HepG2 (cell line): Measurements from ENCODE around the gene KLF18. TPM values are rescaled to one million over a fixed set of nuclear protein-coding genes. Genes with fewer than 3 reads are reported as not detected.

Source experiments
- ATAC-seq: fragments of 200-7000 bp; cut with Tn5 transposase; 3 replicates; pipeline ENCODE4 v1.9.1; 2020; ENCODE audit warnings: mild to moderate bottlenecking, moderate library complexity
- BruUV-seq: library from RNA; stranded (reverse); fragments of 400-500 nt; replicated peaks from 2 replicates; lab custom pipeline; 2021; lab: Mats Ljungman, UMichigan
- CTCF ChIA-PET: fragments of 300-600 bp; formaldehyde crosslinking; extraction: SDS; loops from one replicate; lab custom pipeline; 2021; ENCODE audit warnings: low total read pairs, inconsistent platforms, low intra/inter-chr PET ratio; lab: Yijun Ruan, JAX
- POLR2A ChIA-PET: fragments of 350-600 bp; sonication (Branson Sonifier 250); formaldehyde crosslinking; loops from one replicate; lab custom pipeline; 2020; ENCODE audit warnings: antibody characterized with exemption, inconsistent platforms; lab: Yijun Ruan, JAX
- DNase-seq: peaks from one replicate; pipeline ENCODE4 v3.0.0-alpha.2; 2015; ENCODE audit warnings: low spot score
- FAIRE-seq: peaks from 3 replicates; lab custom pipeline; 2011; peaks lifted over from hg19 to GRCh38; lab: Jason Lieb, UNC
- H2AFZ ChIP-seq: one replicate; pipeline ENCODE4 v1.6.1; 2011; ENCODE audit warnings: low read length, inconsistent platforms
- H3K27ac ChIP-seq: fragments of 300-600 bp; 3 replicates; pipeline ENCODE4 v1.8.0; 2011; ENCODE audit warnings: mixed run types, mild to moderate bottlenecking, mixed read lengths, low read length, inconsistent platforms; ENCODE audit not compliant: insufficient read depth; ENCODE audit errors: extremely low read length
- H3K27me3 ChIP-seq, 2 experiments: fragments of 200-600 bp in 1 of 2; 2 replicates in 1 of 2; 3 replicates in 1 of 2; pipeline versions ENCODE4 v1.6.0 to v1.8.0; 2011; ENCODE audit warnings: low read length in 2 of 2, mild to moderate bottlenecking in 2 of 2, moderate library complexity in 2 of 2, inconsistent platforms in 1 of 2; ENCODE audit not compliant: insufficient read depth in 2 of 2, control insufficient read depth in 1 of 2
- H3K36me3 ChIP-seq, 2 experiments: fragments of 200-600 bp in 1 of 2; replicated peaks in 1 of 2; 2 replicates in 1 of 2; 3 replicates in 1 of 2; pipeline versions ENCODE4 v1.5.1 to v1.8.0; 2011; ENCODE audit warnings: low read length in 2 of 2, inconsistent platforms in 1 of 2; ENCODE audit not compliant: insufficient read depth in 2 of 2, control insufficient read depth in 1 of 2
- H3K4me1 ChIP-seq: 2 replicates; pipeline ENCODE4 v1.5.1; 2012; ENCODE audit warnings: low read length, inconsistent platforms; ENCODE audit not compliant: insufficient read depth
- H3K4me2 ChIP-seq: 2 replicates; pipeline ENCODE4 v1.6.0; 2011; ENCODE audit warnings: low read depth, low read length, inconsistent platforms
- H3K4me3 ChIP-seq, 3 experiments: fragments of 200-600 bp in 1 of 3; sonication (generic), shearing (Covaris generic) in 1 of 3; replicated peaks in 1 of 3; 2 replicates each; pipeline ENCODE4 v1.5.1; 2011 to 2016; ENCODE audit warnings: low read length in 3 of 3, inconsistent platforms in 2 of 3, low read depth in 2 of 3, mild to moderate bottlenecking in 2 of 3, control low read depth in 1 of 3, mixed read lengths in 1 of 3; ENCODE audit not compliant: insufficient read depth in 1 of 3
- H3K79me2 ChIP-seq: one replicate; pipeline ENCODE4 v1.6.1; 2011; ENCODE audit warnings: low read length, inconsistent platforms; ENCODE audit not compliant: insufficient read depth
- H3K9ac ChIP-seq: 2 replicates; pipeline ENCODE4 v1.6.0; 2011; ENCODE audit warnings: mild to moderate bottlenecking, low read depth, low read length, inconsistent platforms; ENCODE audit not compliant: insufficient read depth
- H3K9me3 ChIP-seq: 2 replicates; pipeline ENCODE4 v1.5.1; 2012; ENCODE audit warnings: mild to moderate bottlenecking, low read length
- H4K20me1 ChIP-seq: 2 replicates; pipeline ENCODE4 v1.6.0; 2011; ENCODE audit warnings: inconsistent platforms, mild to moderate bottlenecking, low read length, moderate library complexity; ENCODE audit not compliant: insufficient read depth
- ATF7 ChIP-seq, 2 experiments: fragments of 450-650 bp in 1 of 2; sonication (generic) in 1 of 2; formaldehyde crosslinking in 1 of 2; IDR thresholded peaks; 2 replicates each; pipeline versions ENCODE4 v1.4.0 to v1.6.1; 2016 to 2020; ENCODE audit warnings: antibody characterized with exemption in 1 of 2, mild to moderate bottlenecking in 1 of 2, missing genetic modification reagents in 1 of 2
- BHLHE40 ChIP-seq: IDR thresholded peaks from 2 replicates; pipeline ENCODE4 v1.6.1; 2011; ENCODE audit warnings: low read length, improper control_type of control experiment
- MIER2 ChIP-seq: IDR thresholded peaks from 2 replicates; pipeline ENCODE4 v1.6.1; 2016; ENCODE audit warnings: missing biosample characterization, missing genetic modification reagents
- NR2F2 ChIP-seq: IDR thresholded peaks from 2 replicates; pipeline ENCODE4 v1.6.1; 2012; ENCODE audit warnings: low read depth, inconsistent platforms, borderline replicate concordance
- SALL2 ChIP-seq: sonication (generic); formaldehyde crosslinking; IDR thresholded peaks from 2 replicates; pipeline ENCODE4 v1.8.1; 2023; ENCODE audit warnings: mild to moderate bottlenecking, missing genetic modification reagents, inconsistent platforms
- TCF7 ChIP-seq: sonication (generic); IDR thresholded peaks from 2 replicates; pipeline ENCODE4 v1.6.1; 2016; ENCODE audit warnings: antibody characterized with exemption, low read depth
- ZBTB39 ChIP-seq: sonication (generic); formaldehyde crosslinking; IDR thresholded peaks from 2 replicates; pipeline ENCODE4 v1.5.0; 2020; ENCODE audit warnings: missing genetic modification reagents
- ZFP37 ChIP-seq: sonication (generic); formaldehyde crosslinking; IDR thresholded peaks from 2 replicates; pipeline ENCODE4 v1.4.0; 2020; ENCODE audit warnings: missing genetic modification reagents, borderline replicate concordance
- ZNF549 ChIP-seq: sonication (generic); formaldehyde crosslinking; IDR thresholded peaks from 2 replicates; pipeline ENCODE4 v1.5.0; 2020; ENCODE audit warnings: missing genetic modification reagents
- ZNF552 ChIP-seq: sonication (generic); formaldehyde crosslinking; IDR thresholded peaks from 2 replicates; pipeline ENCODE4 v1.9.0; 2022; ENCODE audit warnings: missing genetic modification reagents, mild to moderate bottlenecking, borderline replicate concordance
- WGBS: methylation state at CpG from one replicate; pipeline ENCODE4 v1.1.6; 2017; ENCODE audit warnings: low lambda C conversion rate; 5-methylcytosine and 5-hydroxymethylcytosine counted together
- in situ Hi-C: cut with HindIII; loops from 2 replicates; pipeline ENCODE4 v1.10.0; 2017; ENCODE audit warnings: low pct_unique_long_range_greater_than_20kb; ENCODE audit not compliant: extremely low pct_ligation_motif_present
- intact Hi-C: fragments of 100-400 bp; cut with micrococcal nuclease; formaldehyde crosslinking; loops from one replicate; pipeline ENCODE4 v1.10.0; 2022; ENCODE audit not compliant: unreplicated experiment
- polyA plus RNA-seq, 8 experiments: library from polyadenylated mRNA; depleted of rRNA in 3 of 8; stranded (reverse) in 7 of 8; unstranded in 1 of 8; fragments of >200 nt; fragmentation: Illumina TruSeq in 4 of 8; extraction: Trizol in 4 of 8; gene quantifications; 2 replicates each; pipeline versions ENCODE4 v1.2.1 to v1.2.3, GENCODE V29; 2011 to 2016; ENCODE audit warnings: low read depth in 4 of 8, missing spikeins in 1 of 8, mixed read lengths in 1 of 8; ENCODE audit not compliant: insufficient read depth in 1 of 8
- total RNA-seq, 5 experiments: library from RNA; depleted of rRNA; stranded (reverse); fragments of >200 nt; fragmentation: Illumina TruSeq; extraction: Trizol; gene quantifications; 2 replicates each; pipeline ENCODE4 v1.2.3, GENCODE V29; 2016; ENCODE audit warnings: low read depth in 1 of 5
- TF ChIP-seq, protein P1 (sequence below): sonication (generic); formaldehyde crosslinking; IDR thresholded peaks from 2 replicates; pipeline ENCODE4 v1.5.1; 2020; ENCODE audit warnings: missing genetic modification reagents, mild to moderate bottlenecking, borderline replicate concordance
- TF ChIP-seq, protein P2 (sequence below): sonication (generic); formaldehyde crosslinking; IDR thresholded peaks from 2 replicates; pipeline ENCODE4 v1.5.0; 2020; ENCODE audit warnings: mild to moderate bottlenecking, missing genetic modification reagents

Gene KLF18
- total and polyA plus RNA-seq, 2 of the 13 experiments (the other 11 are each of a cell fraction or from before 2014, with no cell fraction given) = not detected

- no TSS peak for BruUV-seq
- in situ Hi-C loops (no loop called here), intact Hi-C loops (no loop called here)
- H3K79me2 ChIP-seq = no peaks in the 10 kb centered on the region
- no peak overlapping the region for H3K4me3 ChIP-seq
- H3K9me3 ChIP-seq = no peaks in the 10 kb centered on the region
- no peaks in the 10 kb centered on the region for H4K20me1 ChIP-seq
- DNase-seq = no peak
- ChIA-PET CTCF (no interaction called here), POLR2A (no interaction called here)
- no peak overlapping the region for H3K9ac ChIP-seq
- no peak for FAIRE-seq
- H3K27ac ChIP-seq = no peak overlapping the region
- no peaks in the 10 kb centered on the region for H3K4me1 ChIP-seq
- H3K27me3 ChIP-seq = peaks cover 3 to 28% of the 10 kb centered on the region in 2 experiments; a peak in 4 of 5 replicates
- no peak overlapping the region for H3K4me2 ChIP-seq
- no peak overlapping the region for H2AFZ ChIP-seq
- no peak for ATAC-seq
- WGBS = 50% methylated on average over 2 of the region's 2 CpGs
- no peaks in the 10 kb centered on the region for H3K36me3 ChIP-seq
- TF ChIP-seq BHLHE40 = no peak
- no peak for TF ChIP-seq ATF7 (IDR thresholded peaks at IDR 0.05)
- TF ChIP-seq ATF7 (CRISPR knock-in tag; IDR thresholded peaks at IDR 0.05) = no peak
- TF ChIP-seq ZFP37 (CRISPR knock-in tag) = no peak
- no peak for TF ChIP-seq ZNF549 (CRISPR knock-in tag)
Measured at GRCh38 chr1:44135886-44136285, 5.5 kb downstream of the KLF18 start.

- FAIRE-seq = no peak
- H2AFZ ChIP-seq = no peak overlapping the region
- no peak overlapping the region for H3K27ac ChIP-seq
- ChIA-PET POLR2A (no interaction called here), CTCF (no interaction called here)
- intact Hi-C loops = no loop called here
- DNase-seq = no peak
- H3K4me2 ChIP-seq = no peak overlapping the region
- peaks cover 3 to 41% of the 10 kb centered on the region in 2 experiments; a peak in 4 of 5 replicates for H3K27me3 ChIP-seq
- H3K4me3 ChIP-seq = no peak overlapping the region
- WGBS = 59% methylated on average over 19 of the region's 19 CpGs
- H3K79me2 ChIP-seq = no peaks in the 10 kb centered on the region
- no peaks in the 10 kb centered on the region for H3K4me1 ChIP-seq
- no peaks in the 10 kb centered on the region for H3K36me3 ChIP-seq
- H3K9ac ChIP-seq = no peak overlapping the region
- ATAC-seq = no peak
- no peaks in the 10 kb centered on the region for H4K20me1 ChIP-seq
- H3K9me3 ChIP-seq = no peaks in the 10 kb centered on the region
- BruUV-seq = no TSS peak
- in situ Hi-C loops = no loop called here
- TF ChIP-seq, protein P1, sequence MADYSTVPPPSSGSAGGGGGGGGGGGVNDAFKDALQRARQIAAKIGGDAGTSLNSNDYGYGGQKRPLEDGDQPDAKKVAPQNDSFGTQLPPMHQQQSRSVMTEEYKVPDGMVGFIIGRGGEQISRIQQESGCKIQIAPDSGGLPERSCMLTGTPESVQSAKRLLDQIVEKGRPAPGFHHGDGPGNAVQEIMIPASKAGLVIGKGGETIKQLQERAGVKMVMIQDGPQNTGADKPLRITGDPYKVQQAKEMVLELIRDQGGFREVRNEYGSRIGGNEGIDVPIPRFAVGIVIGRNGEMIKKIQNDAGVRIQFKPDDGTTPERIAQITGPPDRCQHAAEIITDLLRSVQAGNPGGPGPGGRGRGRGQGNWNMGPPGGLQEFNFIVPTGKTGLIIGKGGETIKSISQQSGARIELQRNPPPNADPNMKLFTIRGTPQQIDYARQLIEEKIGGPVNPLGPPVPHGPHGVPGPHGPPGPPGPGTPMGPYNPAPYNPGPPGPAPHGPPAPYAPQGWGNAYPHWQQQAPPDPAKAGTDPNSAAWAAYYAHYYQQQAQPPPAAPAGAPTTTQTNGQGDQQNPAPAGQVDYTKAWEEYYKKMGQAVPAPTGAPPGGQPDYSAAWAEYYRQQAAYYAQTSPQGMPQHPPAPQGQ (CRISPR knock-in tag) = no peak
- TF ChIP-seq ZNF552 (no peak), ZBTB39 (no peak), SALL2 (CRISPR knock-in tag) (no peak), TCF7 (no peak), NR2F2 (no peak), MIER2 (CRISPR knock-in tag) (no peak)
- TF ChIP-seq, protein P2, sequence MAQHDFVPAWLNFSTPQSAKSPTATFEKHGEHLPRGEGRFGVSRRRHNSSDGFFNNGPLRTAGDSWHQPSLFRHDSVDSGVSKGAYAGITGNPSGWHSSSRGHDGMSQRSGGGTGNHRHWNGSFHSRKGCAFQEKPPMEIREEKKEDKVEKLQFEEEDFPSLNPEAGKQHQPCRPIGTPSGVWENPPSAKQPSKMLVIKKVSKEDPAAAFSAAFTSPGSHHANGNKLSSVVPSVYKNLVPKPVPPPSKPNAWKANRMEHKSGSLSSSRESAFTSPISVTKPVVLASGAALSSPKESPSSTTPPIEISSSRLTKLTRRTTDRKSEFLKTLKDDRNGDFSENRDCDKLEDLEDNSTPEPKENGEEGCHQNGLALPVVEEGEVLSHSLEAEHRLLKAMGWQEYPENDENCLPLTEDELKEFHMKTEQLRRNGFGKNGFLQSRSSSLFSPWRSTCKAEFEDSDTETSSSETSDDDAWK (CRISPR knock-in tag) = no peak
Measured at GRCh38 chr1:44134071-44134920, 7.1 kb downstream of the KLF18 start.
